Erythroblast (primary cell): ENCODE measurements around the gene WWP2.
"Not testable (repeated sequence)": the region's sequence is repeated elsewhere in the genome, so short reads cannot be mapped to it uniquely, and the experiment has no call there.

Source experiments
- GATA1 ChIP-seq: IDR thresholded peaks from 2 replicates; pipeline ENCODE4 v1.6.1; 2011; ENCODE audit warnings: low read depth, mild to moderate bottlenecking, control low read depth, low read length, moderate library complexity
- POLR2A ChIP-seq: IDR thresholded peaks from 2 replicates; pipeline ENCODE4 v1.6.1; 2011; ENCODE audit warnings: mild to moderate bottlenecking, low read length

DNA sequence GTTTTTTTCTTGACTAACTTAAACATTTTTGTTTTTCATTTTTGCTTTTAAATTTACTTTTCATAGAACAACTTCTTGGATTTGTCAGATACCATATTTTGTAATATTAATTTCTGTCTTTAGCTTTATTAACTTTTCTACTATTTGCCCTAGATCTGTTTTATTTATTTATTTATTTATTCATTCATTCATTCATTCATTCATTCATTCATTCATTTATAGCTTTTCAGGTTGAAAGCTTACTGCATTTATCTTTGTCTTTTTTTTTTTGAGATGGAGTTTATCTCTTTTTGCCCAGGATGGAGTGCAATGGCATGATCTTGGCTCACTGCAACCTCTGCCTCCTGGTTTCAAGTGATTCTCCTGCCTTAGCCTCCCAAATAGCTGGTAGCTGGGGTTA lies 44.6 kb downstream of the WWP2 start:
- not testable (repeated sequence) for TF ChIP-seq POLR2A, GATA1
